Psoas muscle (tissue), 8 donors: ENCODE results near the gene FEM1A. TPM values are rescaled to one million over a fixed set of nuclear protein-coding genes. Genes with fewer than 3 reads are reported as not detected.

Source experiments
- ATAC-seq, 4 donors: fragments of 200-7000 bp; cut with Tn5 transposase; one replicate each; pipeline ENCODE4 v1.9.1; 2020; ENCODE audit warnings: moderate library complexity in 3 of 4, mild to moderate bottlenecking in 2 of 4
- DNase-seq, 2 donors: peaks; one replicate each; pipeline ENCODE4 v3.0.0-alpha.2; 2020
- H3K27ac ChIP-seq: fragments of 200-600 bp; one replicate; pipeline ENCODE4 v1.8.0; 2022
- H3K27me3 ChIP-seq, 3 donors: fragments of 200-600 bp in 1 of 3; one replicate each; pipeline versions ENCODE4 v1.6.1 to v1.8.0; 2013 to 2022; ENCODE audit warnings: low read length in 2 of 3, mild to moderate bottlenecking in 2 of 3, moderate library complexity in 1 of 3; ENCODE audit not compliant: insufficient read depth in 3 of 3
- H3K36me3 ChIP-seq, 2 donors: fragments of 200-600 bp in 1 of 2; one replicate each; pipeline versions ENCODE4 v1.6.1 to v1.8.0; 2013 to 2022; ENCODE audit warnings: low read depth in 1 of 2, mild to moderate bottlenecking in 1 of 2, moderate library complexity in 1 of 2; ENCODE audit not compliant: insufficient read depth in 1 of 2
- H3K4me1 ChIP-seq: fragments of 200-600 bp; one replicate; pipeline ENCODE4 v1.8.0; 2022
- H3K4me3 ChIP-seq: fragments of 200-600 bp; one replicate; pipeline ENCODE4 v1.8.0; 2022; ENCODE audit warnings: mild to moderate bottlenecking
- H3K9me3 ChIP-seq: fragments of 200-600 bp; one replicate; pipeline ENCODE4 v1.8.0; 2022
- WGBS, 3 donors: extraction: QIAGEN DNeasy Blood & Tissue Kit; methylation state at CpG; one replicate each; pipeline versions ENCODE4 v1.1.6 to v1.1.7; 2013; 5-methylcytosine and 5-hydroxymethylcytosine counted together
- intact Hi-C, 2 donors: fragments of 100-400 bp; cut with DNase I; formaldehyde crosslinking; loops; one replicate each; pipeline versions ENCODE4 v1.11.0 to v1.14.2; 2022
- polyA plus RNA-seq, 3 donors: library from polyadenylated mRNA; stranded (reverse); fragments of 200-250 nt; gene quantifications; one replicate each; pipeline ENCODE4 v1.2.3, GENCODE V29; 2013
- total RNA-seq, 4 donors: library from RNA; stranded (reverse); fragmentation: NEBNext Ultra II Directional in 2 of 4; extraction: Animal tissue kit (Norgen Biotek cat#: 25700) in 2 of 4; gene quantifications; one replicate each; pipeline versions ENCODE4 v1.2.1 to v1.2.4, GENCODE V29; 2021 to 2023
- TF ChIP-seq, protein P1 (sequence below): fragments of 200-600 bp; IDR thresholded peaks from one replicate; pipeline ENCODE4 v1.8.0; 2022; ENCODE audit warnings: antibody characterized with exemption
- donor health status: healthy with polysubstance abuse.
- donor health status: DM: no; HTN: no; CAD: no; lungs with moderate emphysema.
- donor health status: Bipolar disorder and iron deficiency.
- donor health status: healthy.
- donor health status: DM: yes; HTN: yes; CAD: no.
- donor health status: DM: no; HTN: no; CAD: no.
- donor health status: DM: no; HTN: no; CAD: no.
- donor health status: DM: yes; HTN: yes; CAD: no.

Gene FEM1A
- total and polyA plus RNA-seq, 7 donors: 63.2 to 214 (median 138) TPM

- H3K4me1 ChIP-seq: peaks cover 4% of the 10 kb centered on the region
- TF ChIP-seq, protein P1, sequence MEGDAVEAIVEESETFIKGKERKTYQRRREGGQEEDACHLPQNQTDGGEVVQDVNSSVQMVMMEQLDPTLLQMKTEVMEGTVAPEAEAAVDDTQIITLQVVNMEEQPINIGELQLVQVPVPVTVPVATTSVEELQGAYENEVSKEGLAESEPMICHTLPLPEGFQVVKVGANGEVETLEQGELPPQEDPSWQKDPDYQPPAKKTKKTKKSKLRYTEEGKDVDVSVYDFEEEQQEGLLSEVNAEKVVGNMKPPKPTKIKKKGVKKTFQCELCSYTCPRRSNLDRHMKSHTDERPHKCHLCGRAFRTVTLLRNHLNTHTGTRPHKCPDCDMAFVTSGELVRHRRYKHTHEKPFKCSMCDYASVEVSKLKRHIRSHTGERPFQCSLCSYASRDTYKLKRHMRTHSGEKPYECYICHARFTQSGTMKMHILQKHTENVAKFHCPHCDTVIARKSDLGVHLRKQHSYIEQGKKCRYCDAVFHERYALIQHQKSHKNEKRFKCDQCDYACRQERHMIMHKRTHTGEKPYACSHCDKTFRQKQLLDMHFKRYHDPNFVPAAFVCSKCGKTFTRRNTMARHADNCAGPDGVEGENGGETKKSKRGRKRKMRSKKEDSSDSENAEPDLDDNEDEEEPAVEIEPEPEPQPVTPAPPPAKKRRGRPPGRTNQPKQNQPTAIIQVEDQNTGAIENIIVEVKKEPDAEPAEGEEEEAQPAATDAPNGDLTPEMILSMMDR: no peak
- no peak for DNase-seq
- no peak overlapping the region for H3K27ac ChIP-seq
- no peaks in the 10 kb centered on the region for H3K9me3 ChIP-seq
- whole genome bisulfite sequencing, 3 donors: 32 to 36% (median 36%) methylated on average over 10 of the region's 10 CpGs
- intact Hi-C loops: no loop called here
- ATAC-seq: no peak
- H3K27me3 ChIP-seq: peaks cover 0 to 9% (median 3%) of the 10 kb centered on the region in 3 donors
- peak overlapping the region; percentile 57 for H3K4me3 ChIP-seq
- no peaks in the 10 kb centered on the region for H3K36me3 ChIP-seq
Observed at GRCh38 chr19:4760285-4760650, 31.3 kb upstream of the FEM1A start.

DNA sequence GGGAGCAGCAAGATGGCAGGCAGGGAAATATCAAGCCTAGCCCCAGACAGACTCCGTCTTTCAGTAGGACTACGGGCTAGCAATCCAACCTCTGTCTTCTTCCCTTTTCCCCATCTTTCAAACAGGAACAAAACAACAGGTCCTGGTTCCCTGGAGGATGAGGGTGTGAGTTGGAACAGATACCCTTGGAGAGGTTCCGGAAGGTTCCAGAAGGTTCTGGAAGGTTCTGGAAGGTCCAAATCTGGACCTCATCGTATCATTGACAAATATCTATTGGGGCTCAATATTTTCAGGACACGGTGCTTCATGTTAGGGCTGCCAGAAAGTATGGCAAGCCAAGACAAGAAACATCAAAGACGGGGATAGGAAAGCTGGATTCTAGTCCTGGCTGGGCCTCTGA is 28.5 kb upstream of the FEM1A start:
- Histone ChIP-seq H3K36me3 (no peaks in the 10 kb centered on the region), H3K4me1 (peaks cover 4% of the 10 kb centered on the region), H3K27me3 (peaks cover 0 to 9% (median 3%) of the 10 kb centered on the region in 3 donors), H3K9me3 (no peaks in the 10 kb centered on the region), H3K4me3 (no peak overlapping the region), H3K27ac (no peak overlapping the region)
- 66 to 73% (median 70%) methylated on average over 6 of the region's 6 CpGs for WGBS, 3 donors
- intact Hi-C loops: no loop called here
- TF ChIP-seq, protein P1: no peak
- DNase-seq: no peak
- no peak for ATAC-seq

DNA sequence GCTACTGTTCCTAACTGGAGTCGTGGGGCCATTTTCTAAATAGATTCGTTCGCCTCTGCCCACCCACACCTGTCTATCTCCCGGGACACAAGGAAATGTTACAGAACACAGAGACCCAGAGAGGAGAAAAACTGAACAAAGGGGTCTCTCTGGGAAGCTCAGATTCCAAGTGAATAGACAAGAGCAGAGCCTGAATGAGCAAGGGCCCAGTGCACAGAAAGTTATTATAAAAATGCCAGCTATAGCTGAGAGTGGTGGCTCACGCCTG is 27.2 kb upstream of the FEM1A start:
- TF ChIP-seq, protein P1: no peak
- 39 to 45% (median 42%) methylated on average over 5 of the region's 5 CpGs for WGBS, 3 donors
- Histone ChIP-seq H3K4me1 (peaks cover 4% of the 10 kb centered on the region), H3K9me3 (no peaks in the 10 kb centered on the region), H3K27me3 (peaks cover 0 to 9% (median 2%) of the 10 kb centered on the region in 3 donors), H3K4me3 (no peak overlapping the region), H3K27ac (no peak overlapping the region), H3K36me3 (no peaks in the 10 kb centered on the region)
- ATAC-seq: no peak
- intact Hi-C loops: no loop called here
- DNase-seq: no peak

DNA sequence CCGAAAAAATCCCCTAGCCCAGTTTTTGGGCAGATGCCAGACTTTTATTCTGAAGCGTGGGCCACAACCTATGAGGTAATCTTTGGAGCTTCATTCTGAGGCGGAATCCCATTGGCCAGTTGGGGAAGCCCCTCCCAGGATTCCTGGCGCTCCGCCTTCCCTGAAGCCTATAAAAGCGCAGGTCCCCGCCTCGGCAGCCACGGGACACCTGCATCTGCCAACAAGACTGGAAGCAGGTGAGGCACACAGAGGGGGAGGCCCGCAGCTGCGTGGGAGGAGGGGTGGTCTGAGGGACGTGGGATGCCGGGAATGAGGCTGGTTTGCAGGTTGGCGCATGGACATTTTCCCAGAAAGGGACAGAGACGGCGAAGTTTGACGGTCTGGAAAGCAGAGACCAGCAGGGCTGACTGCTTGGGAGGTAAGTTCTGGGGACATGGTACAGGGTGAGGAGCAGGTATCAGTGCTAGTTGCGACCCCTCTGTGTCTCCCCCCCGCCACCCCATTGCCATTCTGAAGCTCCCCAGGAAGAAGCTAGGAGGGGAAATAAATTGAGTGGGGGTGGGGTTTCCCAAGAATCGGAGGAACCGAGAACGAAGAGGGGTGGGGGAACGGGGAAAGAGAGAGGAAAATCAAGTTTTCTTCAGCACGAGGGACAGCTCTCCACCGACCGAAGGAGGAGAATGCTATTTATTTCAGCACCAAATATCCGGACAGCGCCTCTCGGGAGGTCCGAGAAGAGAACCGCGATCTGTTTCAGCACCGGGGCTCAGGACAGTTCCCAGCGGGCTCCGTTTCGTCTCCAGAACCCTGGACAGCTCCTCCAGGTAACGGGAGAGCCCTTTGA is 22.4 kb upstream of the FEM1A start:
- Histone ChIP-seq H3K4me1 (no peaks in the 10 kb centered on the region), H3K27me3 (no peaks in the 10 kb centered on the region), H3K9me3 (no peaks in the 10 kb centered on the region), H3K27ac (no peak overlapping the region), H3K4me3 (no peak overlapping the region), H3K36me3 (no peaks in the 10 kb centered on the region)
- DNase-seq (peak; percentile 75 to 85), ATAC-seq (peak; percentile 71 to 91 (median 82))
- intact Hi-C loops: no loop called here
- 8 to 9% (median 8%) methylated on average over 37 of the region's 37 CpGs for WGBS, 3 donors
- TF ChIP-seq, protein P1: no peak

DNA sequence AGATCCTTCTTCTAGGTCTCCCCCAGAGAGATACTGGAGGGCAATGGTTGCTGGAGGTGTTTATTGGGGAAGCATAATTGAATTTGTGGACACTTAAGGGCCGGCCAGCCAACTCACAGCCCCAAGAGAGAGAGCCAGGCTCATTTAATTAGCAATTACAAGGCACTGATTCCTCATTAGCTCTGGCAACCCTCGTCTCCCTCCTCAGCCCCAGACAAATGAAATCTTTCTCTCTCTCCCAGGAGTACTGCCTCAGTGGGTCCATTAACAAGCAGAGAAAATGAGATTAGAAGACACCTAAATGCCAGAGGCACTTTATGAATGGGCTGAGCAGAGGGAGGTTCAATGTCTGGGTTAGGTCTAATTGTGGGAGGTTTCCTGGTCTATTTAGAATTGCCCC is 19.0 kb upstream of the FEM1A start:
- Histone ChIP-seq H3K27me3 (no peaks in the 10 kb centered on the region), H3K4me1 (no peaks in the 10 kb centered on the region), H3K36me3 (no peaks in the 10 kb centered on the region), H3K4me3 (no peak overlapping the region), H3K27ac (no peak overlapping the region), H3K9me3 (no peaks in the 10 kb centered on the region)
- 44 to 68% (median 45%) methylated on average over 2 of the region's 2 CpGs for WGBS, 3 donors
- DNase-seq (no peak), ATAC-seq (no peak)
- intact Hi-C loops: no loop called here
- TF ChIP-seq, protein P1: no peak
